HL-60/S4 treated with phorbol 12-myristate 13-acetate at 8.2 ng/mL for 4 days and 3 days (cell line): Measurements from ENCODE around the gene RHBDL1.

ENCODE experiments used
- in situ Hi-C: fragments of 300-500 bp; cut with MboI; formaldehyde crosslinking; loops from 2 replicates; pipeline ENCODE4 v1.15.0; 2022; ENCODE audit warnings: low sequenced_read_pairs

RHBDL1 gene

DNA sequence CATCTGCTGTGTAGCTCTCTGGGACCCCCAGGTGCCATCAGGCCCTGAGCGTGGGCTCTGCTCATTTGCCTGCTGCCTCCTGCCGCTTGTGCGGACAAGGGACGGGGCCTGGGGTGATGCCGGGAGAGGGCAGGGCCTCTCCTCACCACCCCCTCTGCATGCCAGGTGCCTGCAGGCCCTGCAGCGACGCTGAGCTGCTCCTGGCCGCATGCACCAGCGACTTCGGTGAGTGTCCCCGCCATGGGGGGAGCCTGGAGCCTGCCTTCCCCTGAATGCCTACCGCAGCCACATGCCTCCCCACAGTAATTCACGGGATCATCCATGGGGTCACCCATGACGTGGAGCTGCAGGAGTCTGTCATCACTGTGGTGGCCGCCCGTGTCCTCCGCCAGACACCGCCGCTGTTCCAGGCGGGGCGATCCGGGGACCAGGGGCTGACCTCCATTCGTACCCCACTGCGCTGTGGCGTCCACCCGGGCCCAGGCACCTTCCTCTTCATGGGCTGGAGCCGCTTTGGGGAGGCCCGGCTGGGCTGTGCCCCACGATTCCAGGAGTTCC, 41.4 kb downstream of the RHBDL1 start:
- in situ Hi-C loops = no loop called here

DNA sequence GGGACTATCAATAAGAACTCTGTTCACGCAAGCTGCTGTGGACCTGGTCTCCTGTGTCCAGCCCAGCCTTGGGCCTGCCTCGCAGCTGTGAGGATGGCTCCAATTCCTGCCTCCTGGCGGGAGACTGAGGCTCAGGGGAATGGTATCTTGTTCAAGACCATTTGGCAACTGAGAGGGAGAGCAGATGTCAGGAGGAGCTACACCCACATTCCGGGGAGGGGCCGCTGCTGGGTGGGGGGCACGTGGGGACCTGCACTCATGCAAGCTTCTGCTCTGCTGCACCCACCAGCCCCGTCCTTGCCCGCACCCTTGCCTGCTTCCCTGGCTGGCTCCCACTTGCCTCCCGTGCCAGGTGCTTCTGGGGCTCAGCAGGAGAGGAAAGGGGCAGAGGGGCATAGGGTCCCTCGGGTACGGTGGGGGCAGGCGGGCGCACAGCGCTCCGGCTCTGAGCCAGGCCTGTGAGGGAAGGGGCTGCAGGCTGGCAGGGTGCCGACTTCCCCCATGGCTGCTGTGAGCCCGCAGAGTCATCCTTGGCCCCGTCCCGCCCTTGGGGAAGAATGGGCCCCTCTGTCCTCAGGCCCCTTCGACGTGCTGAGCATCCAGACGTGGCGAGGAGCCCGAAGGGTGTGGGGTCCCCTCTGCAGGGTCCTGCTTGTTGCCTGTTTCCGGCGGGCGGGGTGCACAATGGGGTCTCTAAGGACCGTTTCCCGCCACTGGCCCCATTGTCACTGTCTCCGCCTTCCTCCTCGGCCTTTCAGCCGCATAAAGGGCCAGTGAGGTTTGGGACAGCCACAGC, 42.2 kb downstream of the RHBDL1 start:
- in situ Hi-C loops = no loop called here

DNA sequence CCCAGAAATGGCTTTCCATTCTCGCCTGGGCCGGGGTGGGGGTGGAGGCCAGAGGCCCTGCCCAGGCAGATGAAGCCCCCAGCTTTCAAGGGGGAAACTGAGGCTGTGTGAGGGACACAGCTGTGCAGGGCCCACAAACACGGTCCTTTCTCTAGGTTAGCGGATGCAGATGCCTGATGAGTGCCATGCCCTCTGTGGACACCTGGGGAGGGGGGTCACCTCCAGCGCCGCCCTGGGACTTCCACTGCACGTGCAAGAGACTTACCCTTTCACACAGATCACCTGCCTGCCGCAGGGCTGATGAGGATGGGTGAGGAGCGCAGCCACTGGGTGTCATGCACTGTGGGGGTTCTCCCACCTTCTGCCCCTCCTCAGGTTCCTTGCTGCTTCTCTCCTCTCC, 42.9 kb downstream of the RHBDL1 start:
- in situ Hi-C loops = no loop called here

- in situ Hi-C loops = no loop called here
Observed at GRCh38 chr16:718922-719321, 43.5 kb downstream of the RHBDL1 start.

DNA sequence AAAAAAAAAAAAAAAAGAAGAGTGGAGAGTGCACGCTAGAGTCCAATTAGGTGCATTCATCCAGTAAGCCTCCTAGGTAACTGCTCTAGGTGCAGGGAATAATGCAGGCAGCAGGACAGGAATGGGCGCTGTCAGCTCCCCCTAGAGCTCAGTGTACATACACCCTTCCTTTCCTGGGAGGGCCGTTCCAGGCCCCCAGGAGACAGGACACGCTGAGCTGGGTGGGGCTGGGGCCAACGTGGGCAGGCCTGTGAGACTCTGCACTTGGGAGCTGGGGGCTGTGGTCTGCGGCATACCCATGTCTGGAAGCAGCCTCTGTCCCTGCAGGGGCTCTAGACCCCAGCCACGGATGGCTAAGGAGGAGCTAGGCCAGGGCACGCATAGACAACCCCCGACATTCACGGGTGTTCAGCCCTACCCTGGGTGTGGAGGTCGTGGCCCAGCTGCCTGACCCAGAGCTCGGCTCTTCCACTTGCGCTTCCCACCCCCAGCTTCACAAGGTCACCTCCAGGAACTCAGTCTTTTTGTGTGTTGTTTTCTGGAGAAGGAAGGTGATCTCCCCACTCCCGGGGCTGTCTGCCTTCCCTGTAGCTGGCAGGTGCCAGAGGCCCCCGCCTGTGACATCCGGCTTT, 44.5 kb downstream of the RHBDL1 start:
- in situ Hi-C loops = no loop called here

DNA sequence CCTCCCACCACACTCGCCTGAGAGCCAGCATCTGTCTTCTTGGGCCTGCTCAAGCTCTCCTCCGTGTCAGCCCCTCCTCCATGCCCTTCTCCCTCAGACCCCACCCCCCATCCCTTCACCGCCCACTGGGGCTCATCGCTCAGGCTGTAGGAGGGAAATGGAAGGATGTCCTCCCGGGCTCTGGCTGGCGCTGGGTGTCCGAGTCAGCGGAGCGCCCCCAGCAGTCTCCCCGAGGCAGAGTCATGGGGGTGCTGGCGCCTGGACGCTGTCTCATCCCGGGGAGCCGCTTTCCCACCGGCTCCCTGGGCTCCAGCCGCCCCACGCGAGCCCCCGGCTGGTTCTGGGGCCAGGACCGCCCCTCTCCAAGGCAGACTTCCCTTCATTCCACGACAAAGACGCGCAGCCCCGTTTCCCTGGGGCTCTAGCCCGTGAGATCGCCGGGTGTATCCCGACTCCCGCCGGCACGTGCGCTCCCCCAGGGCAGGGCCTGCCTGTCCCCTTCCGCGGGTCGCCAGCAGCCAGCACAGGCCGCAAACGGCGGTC, 45.0 kb downstream of the RHBDL1 start:
- in situ Hi-C loops = no loop called here

GRCh38 chr16:720990-721764, 45.7 kb downstream of the RHBDL1 start, which contains the start of gene ANTKMT:
Gene ANTKMT (plus strand): TSS chr16:721146. CDS start chr16:721275, 129 bp downstream.
- in situ Hi-C loops = no loop called here

GRCh38 chr16:721765-722540, 46.5 kb downstream of the RHBDL1 start:
- in situ Hi-C loops = no loop called here

DNA sequence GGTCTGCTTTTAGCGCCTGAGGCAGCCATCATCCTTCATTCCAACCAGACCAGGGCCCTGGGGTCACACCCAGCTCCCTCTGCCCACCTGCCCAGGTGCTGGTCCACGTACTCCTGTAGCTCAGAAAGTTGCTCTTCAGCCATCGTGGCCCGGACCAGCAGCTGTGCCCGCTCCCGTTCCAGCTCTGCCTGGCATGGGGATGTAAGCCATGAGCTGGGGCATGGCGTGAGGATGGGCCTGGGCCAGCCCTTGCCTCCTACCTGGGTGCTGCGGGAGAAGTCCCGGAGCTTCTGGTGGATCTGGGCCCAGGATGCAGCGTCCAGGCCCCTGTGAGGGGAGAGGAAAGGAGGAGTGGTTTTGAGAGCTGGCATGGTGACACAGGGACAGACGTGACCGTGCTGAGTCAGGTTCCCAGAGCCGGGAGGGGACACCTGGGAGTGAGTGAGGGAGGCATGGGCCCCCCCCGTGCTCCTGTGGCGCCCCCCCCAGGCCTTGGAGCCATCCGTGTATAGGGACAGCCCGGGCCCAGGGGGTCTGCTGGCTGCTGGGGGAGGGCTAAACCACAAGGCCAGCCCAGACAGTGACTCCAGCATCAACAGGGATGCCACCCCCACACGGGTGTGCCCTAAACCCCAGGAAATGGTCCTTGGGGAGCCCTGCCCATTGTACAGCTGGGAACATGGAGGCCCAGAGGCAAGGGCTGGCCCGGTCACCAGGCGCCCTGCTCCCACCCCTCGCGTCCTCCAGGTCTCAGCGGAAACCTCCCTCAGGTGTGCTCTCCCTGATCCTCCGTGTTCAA, 47.6 kb downstream of the RHBDL1 start:
- in situ Hi-C loops = no loop called here

DNA sequence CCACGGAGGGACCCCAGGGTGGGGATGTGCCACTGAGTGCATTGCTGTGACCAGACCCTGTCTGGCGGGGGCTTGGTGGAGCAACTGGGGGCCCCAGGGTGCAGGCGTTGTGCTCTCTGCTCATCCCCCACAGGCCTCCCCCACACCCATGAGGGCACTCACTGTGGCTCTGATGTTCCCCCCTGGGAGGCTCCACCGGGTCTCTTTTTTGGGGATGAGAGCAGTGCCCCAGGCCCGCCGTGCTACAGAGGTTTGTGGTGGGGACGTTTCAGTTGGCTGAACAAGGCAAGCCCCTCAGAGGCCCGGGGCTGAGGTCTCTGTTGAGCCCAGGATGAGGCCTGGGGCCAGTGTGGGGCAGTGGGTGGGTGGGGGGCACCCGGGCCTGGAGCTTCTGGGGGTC, 48.2 kb downstream of the RHBDL1 start:
- in situ Hi-C loops = no loop called here

DNA sequence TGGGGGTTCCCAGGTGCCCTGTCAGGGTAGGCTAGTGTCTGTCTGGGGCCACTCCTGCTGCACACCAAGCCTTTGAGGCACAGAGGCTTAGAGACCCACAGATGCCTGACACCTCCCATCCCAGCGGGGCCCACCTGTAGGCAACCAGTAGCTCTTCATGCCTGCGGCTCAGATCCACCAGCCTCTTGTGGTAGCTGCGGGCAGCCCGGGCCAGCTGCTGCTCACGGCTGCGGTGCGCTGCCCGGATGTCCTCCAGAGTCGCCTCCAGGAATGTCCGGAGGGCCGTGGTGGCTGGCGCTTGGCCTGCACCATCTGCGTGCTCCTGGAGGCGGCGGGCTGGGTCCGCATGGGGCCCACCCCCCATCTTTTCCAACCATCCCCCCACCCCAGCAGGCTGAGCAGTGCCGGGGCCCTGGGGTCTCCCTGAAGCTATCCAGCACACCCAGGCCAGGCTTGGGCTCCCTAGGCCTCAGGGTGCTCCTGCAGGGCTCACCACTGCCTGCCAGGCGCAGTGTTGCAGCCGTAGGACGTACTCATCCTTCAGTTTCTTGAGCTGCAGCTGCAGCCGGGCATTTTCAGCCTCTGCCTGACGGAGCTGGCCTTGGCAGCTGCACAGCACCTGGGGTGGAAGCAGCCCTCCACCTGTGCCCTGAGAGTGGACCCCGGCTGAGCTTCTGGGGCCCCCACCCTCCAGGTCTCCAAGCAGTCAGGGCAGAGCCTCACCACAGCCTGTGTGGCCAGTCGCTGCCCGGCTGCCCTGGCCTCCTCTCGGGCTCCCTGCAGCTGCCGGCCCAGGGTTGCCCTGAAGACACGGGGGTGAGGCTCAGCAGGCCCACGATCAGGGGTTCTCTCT, 48.9 kb downstream of the RHBDL1 start:
- in situ Hi-C loops = no loop called here

DNA sequence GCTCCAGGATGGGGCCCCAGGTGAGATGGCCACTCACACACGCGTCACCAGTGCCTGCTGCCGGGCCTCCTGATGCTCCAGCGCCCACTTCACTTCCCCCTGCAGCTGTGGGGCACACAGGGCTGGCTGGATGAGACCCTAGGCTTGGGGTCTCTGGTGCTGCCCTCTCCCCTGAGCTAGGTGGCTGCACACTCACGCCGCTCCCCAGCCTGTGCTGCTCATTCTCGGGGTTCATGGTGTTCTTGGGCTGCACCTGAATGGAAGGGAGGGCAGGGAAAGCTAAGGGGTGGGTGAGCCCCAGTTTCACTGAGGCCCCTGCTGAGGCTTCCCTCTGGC, 49.5 kb downstream of the RHBDL1 start:
- in situ Hi-C loops = no loop called here

GRCh38 chr16:725463-726187, 50.2 kb downstream of the RHBDL1 start:
- in situ Hi-C loops = no loop called here

GRCh38 chr16:726188-726437, 50.6 kb downstream of the RHBDL1 start:
- in situ Hi-C loops = no loop called here

GRCh38 chr16:726438-727290, 51.2 kb downstream of the RHBDL1 start, which contains the start of the genes CCDC78 and HAGHL:
Gene CCDC78 (minus strand): TSS chr16:726443. CDS start chr16:726367, 76 bp downstream.
Gene HAGHL (plus strand): TSS chr16:727106. CDS start chr16:727510, 404 bp downstream.
- in situ Hi-C loops = no loop called here

DNA sequence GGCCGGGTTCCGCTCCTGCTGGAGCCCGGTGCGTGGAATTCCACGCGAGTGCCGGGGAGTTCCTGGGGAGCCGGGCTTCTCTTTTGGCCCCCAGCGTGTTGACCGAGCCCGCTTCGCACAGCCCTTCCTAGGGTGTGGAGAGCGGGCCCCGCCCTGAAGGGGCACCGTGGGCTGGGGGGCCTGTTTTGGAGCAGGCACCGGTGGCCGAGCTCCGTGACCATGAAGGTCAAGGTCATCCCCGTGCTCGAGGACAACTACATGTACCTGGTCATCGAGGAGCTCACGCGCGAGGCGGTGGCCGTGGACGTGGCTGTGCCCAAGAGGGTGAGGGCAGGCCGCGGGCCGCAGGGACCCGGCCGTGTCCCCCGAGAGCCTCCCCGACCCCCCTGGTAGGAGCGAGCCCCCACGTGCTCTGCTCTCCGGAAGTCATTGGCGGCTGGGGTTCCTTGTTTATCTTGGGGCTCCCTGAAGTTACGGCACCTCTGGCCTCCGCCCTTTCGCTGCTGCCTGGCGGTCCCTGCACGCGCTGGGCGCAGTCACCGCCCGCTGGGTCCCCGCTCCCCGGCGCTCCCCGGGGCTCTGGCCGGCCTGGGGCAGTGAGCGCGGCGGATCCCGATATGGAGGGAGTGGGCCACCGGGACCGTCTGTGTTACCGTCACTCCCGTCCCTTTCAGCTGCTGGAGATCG, 52.0 kb downstream of the RHBDL1 start:
- in situ Hi-C loops = no loop called here
